Sigmoid colon (tissue), 4 donors: ENCODE results near the gene ANO9.

Experiments used
- CTCF ChIP-seq, 4 experiments: fragments of 450-650 bp in 3 of 4; fragments of 200-600 bp in 1 of 4; IDR thresholded peaks; one replicate each; pipeline ENCODE4 v1.5.1; 2016 to 2019; ENCODE audit warnings: antibody characterized with exemption in 4 of 4, mild to moderate bottlenecking in 3 of 4, moderate library complexity in 2 of 4
- EP300 ChIP-seq, 4 donors: sonication (generic); formaldehyde crosslinking; IDR thresholded peaks; one replicate each; pipeline ENCODE4 v1.6.1; 2017; ENCODE audit warnings: antibody characterized with exemption in 4 of 4
- POLR2A ChIP-seq, 2 donors: fragments of 450-650 bp; IDR thresholded peaks; one replicate each; pipeline ENCODE4 v1.6.1; 2016; ENCODE audit warnings: antibody characterized with exemption in 2 of 2, mild to moderate bottlenecking in 2 of 2, moderate library complexity in 2 of 2
- POLR2AphosphoS5 ChIP-seq, 4 donors: sonication (generic); formaldehyde crosslinking; IDR thresholded peaks; one replicate each; pipeline ENCODE4 v1.6.1; 2017; ENCODE audit warnings: antibody characterized with exemption in 4 of 4

GRCh38 chr11:400241-400689 lies 41.5 kb downstream of the ANO9 start:
- no peak for TF ChIP-seq POLR2A (IDR thresholded peaks at IDR 0.05)
- no peak for TF ChIP-seq CTCF (IDR thresholded peaks at IDR 0.05)
- no peak for TF ChIP-seq EP300 (IDR thresholded peaks at IDR 0.05)
- no peak for TF ChIP-seq POLR2AphosphoS5 (IDR thresholded peaks at IDR 0.05)
